Esophagus squamous epithelium (tissue), 5 donors: Measurements from ENCODE around the gene C16orf54. TPM values are rescaled to one million over a fixed set of nuclear protein-coding genes. Genes with fewer than 3 reads are reported as not detected.
"Not testable (repeated sequence)": the region's sequence is repeated elsewhere in the genome, so short reads cannot be mapped to it uniquely, and the experiment has no call there.

Experiments used
- DNase-seq: peaks from one replicate; lab custom pipeline; 2025; lab: John Stamatoyannopoulos, UW
- H3K27ac ChIP-seq, 4 donors: fragments of 200-600 bp; sonication (generic); one replicate each; pipeline ENCODE4 v1.5.1; 2016 to 2019; ENCODE audit warnings: mild to moderate bottlenecking in 1 of 4
- H3K27me3 ChIP-seq, 4 donors: fragments of 200-600 bp; sonication (generic); 1 replicate in 3 of 4; 2 replicates in 1 of 4; pipeline versions ENCODE4 v1.5.1 to v1.6.0; 2017 to 2021; ENCODE audit warnings: antibody characterized with exemption in 1 of 4
- H3K36me3 ChIP-seq, 3 donors: fragments of 200-600 bp; sonication (generic); one replicate each; pipeline ENCODE4 v1.5.1; 2016 to 2019
- H3K4me1 ChIP-seq, 3 donors: fragments of 200-600 bp; sonication (generic); one replicate each; pipeline ENCODE4 v1.5.1; 2017 to 2019
- H3K4me3 ChIP-seq, 4 donors: fragments of 200-600 bp; sonication (generic); 1 replicate in 3 of 4; 2 replicates in 1 of 4; pipeline ENCODE4 v1.5.1; 2016 to 2019; ENCODE audit warnings: mild to moderate bottlenecking in 2 of 4, moderate library complexity in 1 of 4
- H3K9me3 ChIP-seq, 3 donors: fragments of 200-600 bp; sonication (generic); one replicate each; pipeline ENCODE4 v1.5.1; 2016 to 2019
- CTCF ChIP-seq, 6 experiments: fragments of 450-650 bp in 4 of 6; fragments of 200-600 bp in 2 of 6; sonication (generic) in 2 of 6; IDR thresholded peaks; one replicate each; pipeline ENCODE4 v1.5.1; 2016 to 2019; ENCODE audit warnings: antibody characterized with exemption in 6 of 6, mild to moderate bottlenecking in 4 of 6, moderate library complexity in 4 of 6
- POLR2A ChIP-seq, 4 donors: fragments of 450-650 bp; IDR thresholded peaks; one replicate each; pipeline ENCODE4 v1.6.1; 2017; ENCODE audit warnings: antibody characterized with exemption in 4 of 4, mild to moderate bottlenecking in 4 of 4, moderate library complexity in 3 of 4
- WGBS, 2 donors: methylation state at CpG; one replicate each; pipeline ENCODE4 v1.1.5; 2018; 5-methylcytosine and 5-hydroxymethylcytosine counted together
- intact Hi-C: fragments of 100-400 bp; cut with DNase I; formaldehyde crosslinking; loops from one replicate; pipeline ENCODE4 v1.15.0; 2022
- total RNA-seq, 4 donors: library from RNA; depleted of rRNA; stranded (reverse); fragments of >200 nt; gene quantifications; one replicate each; pipeline ENCODE4 v1.1.0, GENCODE V29; 2016
- donor health status: DM: yes; HTN: yes; CAD: no.

Gene C16orf54
- total RNA-seq, 4 donors from 2014 or later = 0.13 to 3.4 (median 1.6) TPM

- intact Hi-C loops = loop anchor here (5.0 kb wide), 1 partner anchor 67 kb away; no protein-coding TSS in a partner anchor
- no peak overlapping the region for H3K4me3 ChIP-seq
- peaks cover 0 to 13% (median 0%) of the 10 kb centered on the region in 4 donors for H3K27me3 ChIP-seq
- WGBS, 2 donors = 80 to 88% methylated on average over 2 of the region's 2 CpGs
- H3K9me3 ChIP-seq = no peaks in the 10 kb centered on the region
- H3K4me1 ChIP-seq = peaks cover 4 to 22% (median 9%) of the 10 kb centered on the region in 3 donors
- H3K27ac ChIP-seq = no peak overlapping the region
- no peaks in the 10 kb centered on the region for H3K36me3 ChIP-seq
- no peak for DNase-seq
- no peak for TF ChIP-seq CTCF (IDR thresholded peaks at IDR 0.05)
- no peak for TF ChIP-seq POLR2A (IDR thresholded peaks at IDR 0.05)
Observed at GRCh38 chr16:29784157-29784556, 38.4 kb upstream of the C16orf54 start.

- not testable (repeated sequence) for H3K4me3 ChIP-seq, H3K9me3 ChIP-seq, H3K27ac ChIP-seq, DNase-seq, H3K36me3 ChIP-seq
- intact Hi-C loops = loop anchor here (5.0 kb wide), 1 partner anchor 66 kb away; no protein-coding TSS in a partner anchor
- 68 to 75% methylated on average over 13 of the region's 13 CpGs for WGBS, 2 donors
- Histone ChIP-seq H3K4me1 (peaks cover 4 to 22% (median 9%) of the 10 kb centered on the region in 3 donors), H3K27me3 (peaks cover 0 to 17% (median 0%) of the 10 kb centered on the region in 4 donors)
Observed at GRCh38 chr16:29783094-29783953, 37.5 kb upstream of the C16orf54 start.

DNA sequence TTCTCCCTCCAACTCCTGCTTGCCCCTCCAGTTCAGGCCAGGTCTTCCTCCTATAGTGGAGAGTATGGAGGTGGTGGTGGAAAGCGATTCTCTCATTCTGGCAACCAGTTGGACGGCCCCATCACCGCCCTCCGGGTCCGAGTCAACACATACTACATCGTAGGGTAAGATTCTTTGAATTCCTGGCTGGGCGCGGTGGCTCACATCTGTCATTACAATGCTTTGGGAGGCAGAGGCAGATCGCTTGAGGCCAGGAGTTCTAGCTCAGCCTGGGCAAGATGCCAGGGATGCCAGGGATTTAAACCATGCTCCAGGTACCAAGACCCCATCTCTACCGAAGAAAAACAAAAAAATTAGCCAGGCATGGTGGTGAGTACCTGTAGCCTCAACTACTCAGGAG, 33.7 kb upstream of the C16orf54 start:
- Histone ChIP-seq H3K4me3 (no peak overlapping the region), H3K36me3 (no peaks in the 10 kb centered on the region), H3K9me3 (no peaks in the 10 kb centered on the region), H3K4me1 (peaks cover 0 to 8% (median 4%) of the 10 kb centered on the region in 3 donors), H3K27ac (no peak overlapping the region), H3K27me3 (peaks cover 0 to 20% (median 0%) of the 10 kb centered on the region in 4 donors)
- 51 to 52% methylated on average over 7 to 8 of the region's 10 CpGs for WGBS, 2 donors
- TF ChIP-seq CTCF (IDR thresholded peaks at IDR 0.05) (no peak), POLR2A (IDR thresholded peaks at IDR 0.05) (no peak)
- DNase-seq = no peak
- intact Hi-C loops = no loop called here

DNA sequence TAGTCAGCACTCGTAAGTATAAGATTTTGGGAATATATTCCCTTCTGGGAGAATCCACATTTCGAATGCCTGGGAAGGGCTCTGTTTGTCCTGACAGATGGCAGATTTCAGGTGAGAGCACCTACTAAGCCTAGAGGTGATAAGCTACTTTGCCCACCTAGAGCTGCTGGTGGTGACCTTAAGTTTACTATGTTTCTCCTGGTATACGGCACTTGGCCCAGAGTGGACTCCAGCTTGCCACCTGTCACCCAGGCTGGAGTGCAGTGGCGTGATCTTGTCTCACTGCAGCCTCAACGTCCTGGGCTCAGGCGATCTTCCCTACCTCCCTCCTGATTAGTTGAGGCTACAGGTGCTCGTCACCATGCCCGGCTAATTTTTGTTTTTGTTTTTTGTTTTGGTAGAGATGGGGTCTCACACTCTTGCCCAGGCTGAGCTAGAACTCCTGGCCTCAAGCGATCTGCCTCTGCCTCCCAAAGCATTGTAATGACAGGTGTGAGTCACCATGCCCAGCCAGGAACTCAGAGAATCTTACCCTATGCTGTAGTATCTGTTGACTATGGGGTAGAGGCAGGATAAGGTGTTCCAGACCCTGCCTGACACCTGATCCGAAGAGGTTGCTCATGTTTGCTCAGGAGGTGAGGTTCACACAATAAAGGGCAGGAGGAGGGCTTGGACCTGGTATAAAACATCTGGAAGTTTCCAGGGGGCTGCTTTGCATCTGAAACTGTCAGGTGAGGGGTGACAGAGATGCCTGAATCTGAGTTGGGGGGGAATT, 32.0 kb upstream of the C16orf54 start, which contains the start of gene ZG16:
Gene ZG16, plus strand, starts transcription at position 681 of the 775 bp plus-strand sequence. CDS start 1,011 bp downstream, outside the sequence.
- DNase-seq = no peak
- intact Hi-C loops = no loop called here

More for the DNA sequence above, 32.0 kb upstream of the C16orf54 start, which contains the start of gene ZG16:
- TF ChIP-seq POLR2A (IDR thresholded peaks at IDR 0.05) (no peak), CTCF (IDR thresholded peaks at IDR 0.05) (no peak)
- Histone ChIP-seq H3K27me3 (peaks cover 0 to 20% (median 0%) of the 10 kb centered on the region in 4 donors), H3K36me3 (no peaks in the 10 kb centered on the region), H3K27ac (no peak within 1 kb of the TSS), H3K4me1 (no peaks in the 10 kb centered on the region), H3K4me3 (no peak within 1 kb of the TSS), H3K9me3 (no peaks in the 10 kb centered on the region)
- WGBS, 2 donors = 78 to 85% methylated on average over 9 of the region's 10 CpGs
